HT-29 (cell line): ENCODE measurements around the gene FAM171A1. TPM values are rescaled to one million over a fixed set of nuclear protein-coding genes. Genes with fewer than 3 reads are reported as not detected.
"Not testable (repeated sequence)": the region's sequence is repeated elsewhere in the genome, so short reads cannot be mapped to it uniquely, and the experiment has no call there.

ENCODE experiments used
- DNase-seq: peaks from one replicate; pipeline ENCODE4 v3.0.0-alpha.2; 2015; ENCODE audit warnings: low spot score
- total RNA-seq: library from RNA; depleted of rRNA; stranded (reverse); fragments of >200 nt; shearing (Covaris generic); gene quantifications from 2 replicates; pipeline ENCODE4 v1.2.3, GENCODE V29; 2014

Gene FAM171A1
- total RNA-seq, 1 experiment from 2014 or later, result not detected

DNA sequence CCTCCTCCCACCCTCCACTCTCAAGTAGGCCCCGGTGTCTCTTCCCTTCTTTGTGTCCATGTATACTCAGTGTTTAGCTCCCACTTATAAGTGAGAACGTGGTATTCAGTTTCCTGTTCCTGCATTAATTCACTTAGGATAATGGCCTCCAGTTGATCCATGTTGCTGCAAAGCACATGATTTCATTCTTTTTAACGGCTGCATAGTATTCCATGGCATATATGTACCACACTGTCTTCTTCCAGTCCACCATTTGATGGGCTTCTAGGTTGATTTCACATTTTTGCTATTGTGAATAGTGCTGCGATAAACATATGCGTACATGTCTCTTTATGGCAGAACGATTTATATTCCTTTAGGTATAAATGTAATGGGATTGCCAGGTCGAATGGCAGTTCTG lies 51.0 kb downstream of the FAM171A1 start:
- DNase-seq, result no peak

DNA sequence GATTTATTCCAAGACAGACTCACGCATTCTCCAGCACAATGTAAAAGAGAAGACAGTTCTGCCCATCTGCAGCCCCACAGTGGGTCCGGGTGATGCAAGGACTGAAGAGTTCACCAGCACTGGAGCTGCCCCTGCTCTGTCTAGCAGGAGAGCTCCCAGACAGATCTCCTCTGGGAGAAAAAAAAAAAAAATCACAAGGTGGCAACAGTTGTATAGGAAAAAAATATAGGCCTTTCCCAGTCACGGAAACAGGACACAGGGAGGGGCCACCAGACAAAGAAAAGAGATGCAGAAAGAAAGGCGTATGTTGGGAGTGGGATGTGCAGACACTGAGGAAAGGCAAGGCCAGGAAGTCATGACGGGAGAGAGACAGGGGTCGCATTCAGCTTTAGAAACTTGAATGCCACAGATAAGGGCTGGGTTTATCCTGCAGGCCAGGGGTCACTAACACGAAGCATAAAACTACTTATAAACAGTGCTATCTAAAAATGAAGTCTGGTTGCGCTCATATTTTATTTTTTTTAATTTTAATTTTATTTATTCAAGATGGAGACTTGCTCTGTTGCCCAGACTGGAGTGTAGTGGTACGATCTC lies 54.1 kb downstream of the FAM171A1 start:
- no peak for DNase-seq

- DNase-seq, result no peak
Observed at GRCh38 chr10:15316145-15316544, 54.9 kb downstream of the FAM171A1 start.

DNA sequence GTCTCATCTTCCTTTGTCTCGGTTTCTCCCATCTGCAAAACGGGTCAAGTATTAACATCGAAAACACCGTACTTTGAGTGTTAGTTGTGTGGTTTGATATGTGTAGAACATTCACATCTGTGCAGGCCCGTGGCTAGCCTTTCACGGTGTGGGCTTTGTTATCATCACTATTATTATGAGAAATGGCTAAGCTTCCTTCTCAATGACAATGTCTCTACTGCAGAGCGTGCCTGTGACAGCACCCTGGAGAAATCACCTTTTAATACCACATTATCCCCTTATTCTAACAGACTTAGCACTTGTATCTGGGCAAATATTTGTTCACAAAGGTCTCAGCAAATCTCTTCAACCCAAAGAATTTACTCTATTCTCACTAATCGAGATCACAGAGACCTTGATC lies 55.8 kb downstream of the FAM171A1 start:
- no peak for DNase-seq

- no peak for DNase-seq
Observed at GRCh38 chr10:15314482-15315045, 56.5 kb downstream of the FAM171A1 start.

DNA sequence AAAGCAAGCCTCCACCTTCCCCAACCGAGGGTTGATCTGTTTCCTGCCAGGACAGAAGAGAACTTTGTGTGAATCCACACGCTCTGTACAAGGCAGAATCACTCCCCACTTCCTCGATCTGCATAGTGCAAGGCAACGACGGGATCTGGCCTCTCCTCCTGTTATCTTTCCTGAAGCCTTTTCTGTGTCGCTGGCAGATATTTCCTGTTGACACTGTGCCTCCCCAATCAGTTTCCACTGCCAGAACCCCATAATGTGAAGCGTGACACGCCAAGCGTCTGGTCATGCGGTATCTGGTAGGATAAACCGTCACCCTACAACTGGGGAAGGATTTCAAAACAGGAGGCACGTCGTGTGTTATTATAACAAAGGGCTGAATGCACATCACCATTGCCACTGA lies 57.2 kb downstream of the FAM171A1 start:
- no peak for DNase-seq

- DNase-seq, result no peak
Observed at GRCh38 chr10:15313047-15313446, 58.0 kb downstream of the FAM171A1 start.

GRCh38 chr10:15311569-15312280 lies 59.4 kb downstream of the FAM171A1 start:
- DNase-seq, result no peak

DNA sequence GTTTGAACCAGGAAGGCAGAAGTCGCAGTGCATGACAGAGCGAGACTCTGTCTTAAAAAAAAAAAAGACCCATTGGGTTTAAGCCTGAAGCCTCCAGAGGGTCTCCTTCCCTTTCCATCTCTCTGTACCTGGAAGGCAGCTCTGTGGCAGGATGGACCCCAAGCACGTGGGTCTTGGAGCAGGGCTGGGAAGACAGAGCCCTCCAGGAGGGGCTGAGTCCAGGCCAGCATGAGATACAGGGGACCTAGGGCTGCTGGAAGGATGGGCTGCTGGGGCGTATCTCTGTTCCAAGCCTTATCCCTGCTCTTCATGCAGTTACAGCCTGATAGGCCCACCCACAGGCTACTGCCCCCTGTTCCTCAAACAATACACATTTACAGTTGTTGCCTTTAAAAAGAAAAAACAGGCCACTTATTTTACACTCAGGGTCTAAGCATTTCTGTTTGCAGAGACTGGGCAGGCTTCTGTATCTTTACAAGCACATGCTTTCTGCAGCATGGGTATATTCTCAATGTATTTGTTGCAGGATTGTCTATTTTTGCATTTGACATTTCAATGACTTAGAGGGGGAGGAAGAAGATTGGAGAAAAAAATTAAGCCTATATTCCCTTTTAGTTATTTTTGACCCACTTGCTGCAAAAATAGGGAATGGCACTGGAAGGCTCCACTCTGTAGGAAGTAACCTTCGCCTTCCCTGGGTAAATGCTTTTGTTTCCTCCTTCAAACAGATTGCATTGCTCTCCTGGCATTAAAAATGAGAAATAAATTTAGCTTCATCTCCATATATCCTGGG lies 60.1 kb downstream of the FAM171A1 start:
- no peak for DNase-seq

GRCh38 chr10:15309221-15309620 lies 61.9 kb downstream of the FAM171A1 start:
- no peak for DNase-seq

- no peak for DNase-seq
Observed at GRCh38 chr10:15306735-15307280, 64.3 kb downstream of the FAM171A1 start.

DNA sequence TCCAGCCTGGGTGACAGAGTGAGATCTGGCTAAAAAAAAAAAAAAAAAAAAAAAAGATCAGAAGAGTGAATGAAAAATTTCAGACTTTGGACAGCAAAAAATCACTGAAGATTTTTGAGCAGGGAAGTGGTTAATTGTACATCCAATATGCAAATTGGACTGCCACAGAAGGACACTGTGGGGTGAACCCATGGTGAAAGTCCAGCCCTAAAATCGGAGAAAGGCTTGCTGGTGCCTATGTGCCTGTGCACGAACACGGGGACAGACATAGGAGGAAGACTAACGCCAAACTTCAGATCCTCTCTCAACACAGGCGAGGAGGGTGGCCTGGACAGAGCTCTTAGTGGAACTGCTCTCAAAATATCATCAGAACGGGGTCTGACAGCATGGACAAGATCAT lies 65.5 kb downstream of the FAM171A1 start:
- no peak for DNase-seq

DNA sequence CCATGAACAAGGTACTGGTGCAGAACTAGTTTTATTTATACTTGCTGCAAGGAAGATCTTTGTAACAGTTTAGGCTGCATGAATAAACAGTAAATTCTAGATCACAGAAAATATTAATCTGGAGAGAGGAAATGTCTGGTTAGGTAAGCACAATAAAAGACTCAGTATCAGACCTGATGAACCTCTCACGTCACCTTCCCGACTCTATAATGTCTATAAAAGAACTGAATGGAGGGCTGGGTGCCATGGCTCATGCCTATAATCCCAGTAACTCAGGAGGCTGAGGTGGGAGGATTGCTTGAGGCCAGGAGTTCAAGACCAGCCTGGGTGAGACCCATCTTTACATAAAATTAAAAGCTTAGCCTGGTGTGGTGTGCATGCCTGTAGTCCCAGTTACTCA lies 65.9 kb downstream of the FAM171A1 start:
- DNase-seq, result no peak

GRCh38 chr10:15302188-15302956 lies 68.7 kb downstream of the FAM171A1 start:
- DNase-seq, result not testable (repeated sequence)

- no peak for DNase-seq
Observed at GRCh38 chr10:15300697-15301096, 70.4 kb downstream of the FAM171A1 start.

DNA sequence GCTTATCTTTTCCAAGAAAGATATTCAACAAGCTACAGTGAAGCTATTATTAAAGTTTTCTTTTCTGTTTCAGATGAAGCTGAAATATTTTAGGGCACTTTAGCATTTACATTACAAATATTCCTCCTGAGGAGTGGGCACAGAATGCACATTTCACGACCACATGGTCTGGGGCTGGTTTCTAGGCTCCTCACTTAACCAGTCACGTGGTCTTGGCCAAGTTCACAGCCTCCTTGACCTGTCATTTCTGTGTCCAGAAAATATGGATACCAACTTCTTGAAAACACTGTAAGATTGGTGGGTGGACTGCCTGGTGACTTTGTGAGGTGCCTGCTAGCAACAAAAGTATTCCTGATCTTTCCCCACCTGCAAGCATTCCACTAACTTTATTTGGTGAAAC lies 70.9 kb downstream of the FAM171A1 start:
- no peak for DNase-seq

GRCh38 chr10:15296701-15297100 lies 74.4 kb downstream of the FAM171A1 start:
- DNase-seq, result no peak

GRCh38 chr10:15295537-15296325 lies 75.4 kb downstream of the FAM171A1 start:
- DNase-seq, result no peak

- no peak for DNase-seq
Observed at GRCh38 chr10:15293862-15294842, 76.9 kb downstream of the FAM171A1 start.
